Liver (tissue), 9 donors: Measurements from ENCODE around the gene NDUFB5. TPM values are rescaled to one million over a fixed set of nuclear protein-coding genes. Genes with fewer than 3 reads are reported as not detected.

Experiments used
- DNase-seq: peaks from one replicate; pipeline ENCODE4 v3.0.0-alpha.2; 2017; ENCODE audit warnings: low spot score
- H3K27ac ChIP-seq, 2 donors: one replicate each; pipeline ENCODE4 v1.7.0; 2013; ENCODE audit warnings: inconsistent platforms in 2 of 2, low read length in 2 of 2, control low read depth in 1 of 2, low read depth in 1 of 2, mild to moderate bottlenecking in 1 of 2
- H3K27me3 ChIP-seq, 4 donors: one replicate each; pipeline versions ENCODE4 v1.6.1 to v1.7.0; 2013; ENCODE audit warnings: low read length in 3 of 4, inconsistent platforms in 1 of 4, mild to moderate bottlenecking in 1 of 4, moderate library complexity in 1 of 4; ENCODE audit not compliant: control insufficient read depth in 4 of 4, insufficient read depth in 4 of 4
- H3K36me3 ChIP-seq, 4 donors: one replicate each; pipeline versions ENCODE4 v1.6.1 to v1.7.0; 2013; ENCODE audit warnings: low read length in 3 of 4, mild to moderate bottlenecking in 3 of 4, low read depth in 1 of 4, moderate library complexity in 1 of 4; ENCODE audit not compliant: control insufficient read depth in 4 of 4, insufficient read depth in 3 of 4
- H3K4me1 ChIP-seq, 4 donors: one replicate each; pipeline versions ENCODE4 v1.6.1 to v1.7.0; 2013; ENCODE audit warnings: low read length in 3 of 4, mild to moderate bottlenecking in 3 of 4, moderate library complexity in 1 of 4; ENCODE audit not compliant: control insufficient read depth in 4 of 4, insufficient read depth in 4 of 4
- H3K4me3 ChIP-seq, 3 donors: one replicate each; pipeline versions ENCODE4 v1.6.1 to v1.7.0; 2013; ENCODE audit warnings: low read length in 3 of 3, control low read depth in 1 of 3, low read depth in 1 of 3, mild to moderate bottlenecking in 1 of 3
- H3K9ac ChIP-seq, 2 donors: one replicate each; pipeline ENCODE4 v1.7.0; 2013; ENCODE audit warnings: low read length in 2 of 2, mild to moderate bottlenecking in 2 of 2, moderate library complexity in 2 of 2, control low read depth in 1 of 2, low read depth in 1 of 2
- H3K9me3 ChIP-seq, 4 donors: one replicate each; pipeline versions ENCODE4 v1.6.1 to v1.7.0; 2013; ENCODE audit warnings: low read length in 3 of 4; ENCODE audit not compliant: control insufficient read depth in 4 of 4
- CTCF ChIP-seq: fragments of 150-350 bp; IDR thresholded peaks from 2 replicates; pipeline ENCODE4 v1.5.1; 2017; ENCODE audit warnings: improper control_type of control experiment, low read depth, low read length; ENCODE audit not compliant: missing input control
- EGR1 ChIP-seq, 2 donors: IDR thresholded peaks; 2 replicates each; pipeline ENCODE4 v1.6.1; 2016 to 2018; ENCODE audit warnings: antibody characterized with exemption in 2 of 2, low read depth in 2 of 2
- FOXA1 ChIP-seq: IDR thresholded peaks from 2 replicates; pipeline ENCODE4 v1.6.1; 2016; ENCODE audit warnings: antibody characterized with exemption
- GABPA ChIP-seq, 2 donors: IDR thresholded peaks in 1 of 2; conservative IDR thresholded peaks in 1 of 2; 2 replicates each; pipeline ENCODE4 v1.6.1; 2016; ENCODE audit warnings: antibody characterized with exemption in 2 of 2, mild to moderate bottlenecking in 1 of 2, moderate library complexity in 1 of 2
- HNF4G ChIP-seq: IDR thresholded peaks from 2 replicates; pipeline ENCODE4 v1.6.1; 2016; ENCODE audit warnings: antibody characterized with exemption
- MAX ChIP-seq: IDR thresholded peaks from 2 replicates; pipeline ENCODE4 v1.6.1; 2016; ENCODE audit warnings: antibody characterized with exemption
- NR2F2 ChIP-seq: IDR thresholded peaks from 2 replicates; pipeline ENCODE4 v1.6.1; 2016; ENCODE audit warnings: antibody characterized with exemption
- RAD21 ChIP-seq, 2 donors: IDR thresholded peaks; 2 replicates each; pipeline ENCODE4 v1.6.1; 2016; ENCODE audit warnings: antibody characterized with exemption in 2 of 2, mild to moderate bottlenecking in 2 of 2
- RXRA ChIP-seq, 2 donors: IDR thresholded peaks; 2 replicates each; pipeline ENCODE4 v1.6.1; 2017 to 2018; ENCODE audit warnings: antibody characterized with exemption in 2 of 2, mild to moderate bottlenecking in 1 of 2
- TAF1 ChIP-seq: conservative IDR thresholded peaks from 2 replicates; pipeline ENCODE4 v1.6.1; 2016; ENCODE audit warnings: antibody characterized with exemption, mild to moderate bottlenecking
- YY1 ChIP-seq: IDR thresholded peaks from 2 replicates; pipeline ENCODE4 v1.6.1; 2016; ENCODE audit warnings: antibody characterized with exemption, mild to moderate bottlenecking
- ZBTB33 ChIP-seq: IDR thresholded peaks from 2 replicates; pipeline ENCODE4 v1.6.1; 2016; ENCODE audit warnings: antibody characterized with exemption
- WGBS: extraction: QIAGEN DNeasy Blood & Tissue Kit; methylation state at CpG from one replicate; pipeline ENCODE4 v1.1.7; 2013; 5-methylcytosine and 5-hydroxymethylcytosine counted together
- polyA plus RNA-seq, 2 donors: library from polyadenylated mRNA; stranded (reverse) in 1 of 2; unstranded in 1 of 2; fragments of 200-250 nt in 1 of 2; fragments of >200 nt in 1 of 2; fragmentation: Nextera tagmentation in 1 of 2; extraction: Ambion mirVana in 1 of 2; gene quantifications; one replicate each; pipeline versions ENCODE4 v1.2.1 to v1.2.3, GENCODE V29; 2013 to 2015
- total RNA-seq, 2 donors: library from RNA; depleted of rRNA; stranded (reverse); fragments of >200 nt; gene quantifications; one replicate each; pipeline ENCODE4 v1.2.3, GENCODE V29; 2014
- TF ChIP-seq, protein P1 (sequence below): IDR thresholded peaks from 2 replicates; pipeline ENCODE4 v1.6.1; 2016; ENCODE audit warnings: antibody characterized with exemption
- donor health status: healthy.
- donor health status: healthy.
- donor health status: healthy.
- donor health status: healthy.
- donor health status: healthy.

NDUFB5 gene
- total and polyA plus RNA-seq, 4 donors = 43.4 to 92.8 (median 47.6) TPM

GRCh38 chr3:179608931-179609720, 4.5 kb downstream of the NDUFB5 start:
- Histone ChIP-seq H3K4me3 (no peak overlapping the region), H3K27ac (no peak overlapping the region), H3K4me1 (peaks cover 1 to 13% (median 4%) of the 10 kb centered on the region in 4 donors), H3K9me3 (no peaks in the 10 kb centered on the region), H3K9ac (no peak overlapping the region), H3K36me3 (peaks cover 0 to 5% (median 3%) of the 10 kb centered on the region in 4 donors), H3K27me3 (no peaks in the 10 kb centered on the region)
- 65% methylated on average over 6 of the region's 6 CpGs for WGBS
- DNase-seq = no peak
- TF ChIP-seq YY1 (no peak), HNF4G (no peak), CTCF (no peak), ZBTB33 (no peak), MAX (no peak)
- TF ChIP-seq, protein P1, sequence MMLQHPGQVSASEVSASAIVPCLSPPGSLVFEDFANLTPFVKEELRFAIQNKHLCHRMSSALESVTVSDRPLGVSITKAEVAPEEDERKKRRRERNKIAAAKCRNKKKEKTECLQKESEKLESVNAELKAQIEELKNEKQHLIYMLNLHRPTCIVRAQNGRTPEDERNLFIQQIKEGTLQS = no peak

- H3K27me3 ChIP-seq = no peaks in the 10 kb centered on the region
- TF ChIP-seq EGR1 (IDR thresholded peaks at IDR 0.05; ENCODE audit: low read depth in 2 of 2) (no peak), TAF1 (no peak), RAD21 (IDR thresholded peaks at IDR 0.05) (no peak), GABPA (IDR thresholded peaks at IDR 0.05 in 1 of 2, conservative IDR thresholded peaks at IDR 0.05 in 1 of 2) (no peak), RXRA (IDR thresholded peaks at IDR 0.05) (no peak), YY1 (no peak), NR2F2 (no peak), FOXA1 (no peak), HNF4G (no peak), ZBTB33 (no peak)
- TF ChIP-seq, protein P1 = no peak
- no peak overlapping the region for H3K9ac ChIP-seq
- H3K36me3 ChIP-seq = peaks cover 0 to 5% (median 3%) of the 10 kb centered on the region in 4 donors
- no peak overlapping the region for H3K27ac ChIP-seq
- no peak for DNase-seq
- peaks cover 0 to 13% (median 4%) of the 10 kb centered on the region in 4 donors for H3K4me1 ChIP-seq
- H3K4me3 ChIP-seq = no peak overlapping the region
- WGBS = 98% methylated on average over 4 of the region's 4 CpGs
- H3K9me3 ChIP-seq = no peaks in the 10 kb centered on the region
Measured at GRCh38 chr3:179610066-179610465, 5.5 kb downstream of the NDUFB5 start.
